IPS-15b (cell line): ENCODE measurements around the gene MTUS2.

Experiments used
- H3K27me3 ChIP-seq: one replicate; pipeline ENCODE4 v1.6.1; 2013; ENCODE audit warnings: low read length; ENCODE audit not compliant: control insufficient read depth, insufficient read depth
- H3K36me3 ChIP-seq: one replicate; pipeline ENCODE4 v1.6.1; 2013; ENCODE audit warnings: low read length; ENCODE audit not compliant: control insufficient read depth, insufficient read depth
- H3K4me1 ChIP-seq: one replicate; pipeline ENCODE4 v1.6.1; 2013; ENCODE audit warnings: mild to moderate bottlenecking, low read length; ENCODE audit not compliant: control insufficient read depth, insufficient read depth
- H3K4me3 ChIP-seq: one replicate; pipeline ENCODE4 v1.5.1; 2013; ENCODE audit warnings: low read depth, low read length
- H3K9ac ChIP-seq: one replicate; pipeline ENCODE4 v1.6.1; 2013; ENCODE audit warnings: low read depth, mild to moderate bottlenecking, low read length
- H3K9me3 ChIP-seq: one replicate; pipeline ENCODE4 v1.6.1; 2013; ENCODE audit warnings: mild to moderate bottlenecking, low read length; ENCODE audit not compliant: control insufficient read depth, insufficient read depth

MTUS2 gene

GRCh38 chr13:29453617-29454011 is 633.5 kb downstream of the MTUS2 start:
- Histone ChIP-seq H3K9ac (no peak overlapping the region), H3K36me3 (no peaks in the 10 kb centered on the region), H3K4me3 (no peak overlapping the region), H3K4me1 (no peaks in the 10 kb centered on the region), H3K27me3 (no peaks in the 10 kb centered on the region), H3K9me3 (no peaks in the 10 kb centered on the region)

- no peak overlapping the region for H3K4me3 ChIP-seq
- H3K36me3 ChIP-seq, result no peaks in the 10 kb centered on the region
- no peaks in the 10 kb centered on the region for H3K4me1 ChIP-seq
- no peaks in the 10 kb centered on the region for H3K9me3 ChIP-seq
- no peaks in the 10 kb centered on the region for H3K27me3 ChIP-seq
- H3K9ac ChIP-seq, result no peak overlapping the region
Observed at GRCh38 chr13:29454931-29455481, 634.9 kb downstream of the MTUS2 start.

GRCh38 chr13:29456419-29456818 is 636.3 kb downstream of the MTUS2 start:
- H3K9ac ChIP-seq, result no peak overlapping the region
- no peaks in the 10 kb centered on the region for H3K9me3 ChIP-seq
- H3K4me1 ChIP-seq, result no peaks in the 10 kb centered on the region
- no peak overlapping the region for H3K4me3 ChIP-seq
- no peaks in the 10 kb centered on the region for H3K36me3 ChIP-seq
- no peaks in the 10 kb centered on the region for H3K27me3 ChIP-seq

DNA sequence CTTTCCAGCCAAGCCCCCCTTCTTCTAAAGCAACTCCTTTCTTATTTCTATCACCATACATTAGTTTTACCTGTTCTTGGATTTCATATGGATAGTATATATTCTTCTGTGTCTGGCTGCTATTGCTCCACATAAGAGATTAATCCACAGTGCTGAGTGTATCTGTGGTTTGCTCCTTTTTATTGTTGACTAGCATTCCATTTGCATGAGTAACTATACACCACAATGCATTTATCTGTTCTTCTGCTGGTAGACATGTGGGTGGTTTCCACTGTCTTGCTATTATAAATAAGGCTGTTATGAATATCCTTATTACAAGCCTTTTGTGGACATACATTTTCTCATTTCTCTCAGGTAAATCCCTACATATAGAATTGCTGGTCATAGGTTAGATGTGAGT is 637.2 kb downstream of the MTUS2 start:
- H3K27me3 ChIP-seq, result no peaks in the 10 kb centered on the region
- no peak overlapping the region for H3K4me3 ChIP-seq
- H3K4me1 ChIP-seq, result no peaks in the 10 kb centered on the region
- no peaks in the 10 kb centered on the region for H3K9me3 ChIP-seq
- H3K9ac ChIP-seq, result no peak overlapping the region
- no peaks in the 10 kb centered on the region for H3K36me3 ChIP-seq

DNA sequence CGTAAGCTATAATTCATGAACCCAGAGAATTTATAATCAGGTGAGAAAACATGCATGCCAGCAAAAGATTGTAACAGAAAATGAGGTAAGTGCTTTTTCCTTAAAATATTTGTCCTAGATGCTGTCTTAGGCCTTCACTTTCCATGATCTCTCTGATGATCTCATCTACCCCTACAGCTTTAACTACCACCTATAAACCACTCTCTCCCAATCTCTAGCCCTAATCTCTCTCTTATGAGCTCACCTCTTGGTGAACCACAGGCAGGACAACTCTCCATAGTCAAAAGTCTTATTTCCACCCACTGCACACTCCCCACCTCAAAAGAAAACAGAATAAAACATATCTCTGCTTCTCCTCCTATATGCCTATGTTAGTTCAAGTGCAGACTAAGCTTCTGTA is 638.3 kb downstream of the MTUS2 start:
- no peaks in the 10 kb centered on the region for H3K27me3 ChIP-seq
- H3K9me3 ChIP-seq, result no peaks in the 10 kb centered on the region
- no peak overlapping the region for H3K4me3 ChIP-seq
- H3K9ac ChIP-seq, result no peak overlapping the region
- no peaks in the 10 kb centered on the region for H3K36me3 ChIP-seq
- H3K4me1 ChIP-seq, result no peaks in the 10 kb centered on the region

DNA sequence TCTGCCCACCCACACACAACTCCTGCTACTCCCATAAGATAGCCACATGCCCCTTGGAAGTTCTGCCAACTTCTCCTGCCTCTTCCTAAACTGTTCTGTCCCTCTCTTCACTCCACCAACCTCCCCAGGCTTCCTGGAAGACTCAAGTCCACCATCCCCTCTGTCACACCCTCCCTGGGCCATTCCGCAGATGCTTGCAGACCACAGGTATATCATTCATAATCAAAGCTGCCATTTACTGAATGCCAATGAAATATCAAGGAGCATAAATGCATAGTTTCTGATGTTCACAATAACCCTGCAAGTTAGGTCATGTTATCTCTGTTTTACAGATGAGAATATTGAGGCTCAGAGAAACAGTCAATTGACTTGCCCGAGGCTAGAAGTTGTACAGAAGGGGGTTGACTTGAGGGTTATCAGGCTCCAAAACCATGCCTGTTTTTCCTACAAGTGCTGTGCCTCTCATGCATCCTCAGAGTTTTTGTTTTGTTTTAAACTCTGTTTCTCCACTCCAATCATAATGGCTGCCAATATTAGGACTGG is 639.7 kb downstream of the MTUS2 start:
- Histone ChIP-seq H3K27me3 (no peaks in the 10 kb centered on the region), H3K4me1 (no peaks in the 10 kb centered on the region), H3K9ac (no peak overlapping the region), H3K4me3 (no peak overlapping the region), H3K9me3 (no peaks in the 10 kb centered on the region), H3K36me3 (no peaks in the 10 kb centered on the region)

GRCh38 chr13:29464105-29464679 is 644.1 kb downstream of the MTUS2 start:
- H3K27me3 ChIP-seq, result no peaks in the 10 kb centered on the region
- no peak overlapping the region for H3K4me3 ChIP-seq
- no peaks in the 10 kb centered on the region for H3K4me1 ChIP-seq
- no peaks in the 10 kb centered on the region for H3K9me3 ChIP-seq
- no peak overlapping the region for H3K9ac ChIP-seq
- no peaks in the 10 kb centered on the region for H3K36me3 ChIP-seq

DNA sequence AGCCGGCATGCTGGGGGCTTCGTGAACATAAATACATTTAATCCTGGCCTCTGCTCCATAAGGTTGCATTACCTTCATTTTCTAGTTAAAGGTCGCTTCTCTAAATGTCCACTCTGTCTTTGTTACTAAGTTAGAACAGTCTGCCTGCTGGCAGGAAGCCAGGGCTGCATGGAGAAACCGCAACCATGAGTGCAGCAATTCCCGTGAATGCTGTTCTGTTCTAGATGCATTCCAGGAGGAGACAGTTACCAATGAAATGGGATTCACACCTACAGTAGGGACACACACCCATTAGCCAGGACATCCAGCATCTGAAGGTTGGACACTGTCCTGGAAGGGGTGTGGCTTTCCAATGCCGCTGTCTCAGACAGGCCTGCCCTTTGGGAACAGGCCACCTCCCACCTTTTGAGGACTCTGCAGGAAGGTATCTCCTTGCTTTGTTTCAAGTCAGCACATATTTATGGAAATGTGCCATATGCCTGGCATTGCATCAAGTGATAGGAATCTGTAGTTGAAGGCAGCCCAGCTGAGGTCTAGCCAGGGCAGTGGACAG is 645.7 kb downstream of the MTUS2 start:
- Histone ChIP-seq H3K4me1 (no peaks in the 10 kb centered on the region), H3K4me3 (no peak overlapping the region), H3K9ac (no peak overlapping the region), H3K9me3 (no peaks in the 10 kb centered on the region), H3K36me3 (no peaks in the 10 kb centered on the region), H3K27me3 (no peaks in the 10 kb centered on the region)

DNA sequence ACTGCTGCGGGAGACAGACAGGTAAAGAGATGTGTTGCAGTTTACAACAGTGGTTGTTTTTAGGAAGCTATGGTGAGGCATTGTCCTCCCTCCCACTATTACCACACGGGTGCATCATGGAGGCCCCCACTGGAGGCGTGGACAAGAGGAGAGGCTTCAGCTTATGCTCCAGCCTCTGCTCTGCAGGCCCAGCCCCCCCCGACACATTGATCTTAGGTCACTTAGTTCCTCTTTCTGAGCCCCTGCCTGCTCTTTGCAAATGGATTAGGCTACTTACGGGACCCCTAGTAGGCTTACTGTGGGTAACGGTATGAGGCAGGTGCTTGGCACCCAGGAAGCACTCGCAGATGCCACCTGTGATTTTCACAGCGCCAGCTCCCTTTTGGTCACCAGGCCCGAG is 651.4 kb downstream of the MTUS2 start:
- Histone ChIP-seq H3K4me1 (no peaks in the 10 kb centered on the region), H3K36me3 (no peaks in the 10 kb centered on the region), H3K9ac (no peak overlapping the region), H3K27me3 (no peaks in the 10 kb centered on the region), H3K4me3 (no peak overlapping the region), H3K9me3 (no peaks in the 10 kb centered on the region)

DNA sequence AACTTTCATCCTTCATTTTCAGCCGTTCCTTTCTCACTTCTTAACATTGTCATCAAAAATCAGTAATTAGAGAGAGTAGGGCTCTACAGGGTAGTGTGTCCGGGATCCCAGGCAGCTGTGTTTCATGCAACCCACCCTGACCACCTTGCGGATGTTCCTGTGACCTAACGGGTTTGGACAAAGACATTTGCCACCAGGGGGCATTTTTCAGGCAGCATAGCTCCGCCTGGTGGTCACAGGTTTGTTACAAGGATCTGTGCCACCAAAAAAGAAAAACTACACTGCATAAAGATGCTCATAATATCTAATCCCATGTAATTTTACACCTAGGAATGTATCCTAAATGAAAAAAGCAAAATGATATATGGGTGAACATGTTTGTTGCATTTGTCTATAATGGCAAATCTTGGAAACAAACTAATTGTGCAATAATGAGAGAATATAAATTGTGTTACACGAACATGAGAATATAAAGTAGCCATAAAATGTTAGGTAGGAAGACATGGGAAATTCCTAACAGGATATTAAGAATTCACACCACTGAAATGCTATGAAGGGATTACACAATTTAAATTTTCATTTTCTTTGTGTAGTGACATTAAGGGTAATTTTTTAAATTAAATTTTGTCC is 652.3 kb downstream of the MTUS2 start:
- H3K9me3 ChIP-seq, result no peaks in the 10 kb centered on the region
- no peaks in the 10 kb centered on the region for H3K36me3 ChIP-seq
- no peak overlapping the region for H3K9ac ChIP-seq
- H3K4me1 ChIP-seq, result no peaks in the 10 kb centered on the region
- no peak overlapping the region for H3K4me3 ChIP-seq
- no peaks in the 10 kb centered on the region for H3K27me3 ChIP-seq

- no peak overlapping the region for H3K9ac ChIP-seq
- H3K4me3 ChIP-seq, result no peak overlapping the region
- H3K4me1 ChIP-seq, result no peaks in the 10 kb centered on the region
- H3K9me3 ChIP-seq, result no peaks in the 10 kb centered on the region
- no peaks in the 10 kb centered on the region for H3K27me3 ChIP-seq
- no peaks in the 10 kb centered on the region for H3K36me3 ChIP-seq
Observed at GRCh38 chr13:29473166-29473565, 653.0 kb downstream of the MTUS2 start.

DNA sequence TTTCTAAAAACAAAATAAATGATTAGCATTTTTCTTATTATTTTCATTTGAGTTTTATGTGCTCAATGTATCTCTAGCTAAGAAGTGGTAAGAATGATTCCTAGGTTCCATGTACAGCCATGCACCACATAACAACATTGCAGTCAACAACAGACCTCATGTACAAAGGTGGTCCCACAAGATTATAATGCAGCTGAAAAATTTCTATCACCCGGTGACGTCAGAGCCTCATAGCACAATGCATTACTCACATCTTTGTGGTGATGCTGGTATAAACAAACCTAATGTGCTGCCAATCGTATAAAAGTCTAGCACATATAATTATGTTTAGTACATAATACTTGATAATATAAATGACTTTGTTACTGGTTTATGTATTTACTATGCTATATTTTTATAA is 654.9 kb downstream of the MTUS2 start:
- Histone ChIP-seq H3K9me3 (no peaks in the 10 kb centered on the region), H3K36me3 (no peaks in the 10 kb centered on the region), H3K4me1 (no peaks in the 10 kb centered on the region), H3K9ac (no peak overlapping the region), H3K27me3 (no peaks in the 10 kb centered on the region), H3K4me3 (no peak overlapping the region)
